Measurements from ENCODE around the gene SLC5A12. TPM values are rescaled to one million over a fixed set of nuclear protein-coding genes. Genes with fewer than 3 reads are reported as not detected.
A peak's percentile ranks its signal among the peaks of the same experiment; 100 is the strongest.

Gene SLC5A12, protein sequence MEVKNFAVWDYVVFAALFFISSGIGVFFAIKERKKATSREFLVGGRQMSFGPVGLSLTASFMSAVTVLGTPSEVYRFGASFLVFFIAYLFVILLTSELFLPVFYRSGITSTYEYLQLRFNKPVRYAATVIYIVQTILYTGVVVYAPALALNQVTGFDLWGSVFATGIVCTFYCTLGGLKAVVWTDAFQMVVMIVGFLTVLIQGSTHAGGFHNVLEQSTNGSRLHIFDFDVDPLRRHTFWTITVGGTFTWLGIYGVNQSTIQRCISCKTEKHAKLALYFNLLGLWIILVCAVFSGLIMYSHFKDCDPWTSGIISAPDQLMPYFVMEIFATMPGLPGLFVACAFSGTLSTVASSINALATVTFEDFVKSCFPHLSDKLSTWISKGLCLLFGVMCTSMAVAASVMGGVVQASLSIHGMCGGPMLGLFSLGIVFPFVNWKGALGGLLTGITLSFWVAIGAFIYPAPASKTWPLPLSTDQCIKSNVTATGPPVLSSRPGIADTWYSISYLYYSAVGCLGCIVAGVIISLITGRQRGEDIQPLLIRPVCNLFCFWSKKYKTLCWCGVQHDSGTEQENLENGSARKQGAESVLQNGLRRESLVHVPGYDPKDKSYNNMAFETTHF
- total RNA-seq (2022): not detected in 2 replicates
- not detected for Bru-seq, nascent RNA
- BruChase-seq, experiment 1, labeled RNA remaining after a 6-hour chase: percentile 2 among the genes with signal in this experiment
- not detected for BruChase-seq, experiment 2, labeled RNA remaining after a 2-hour chase
- long read RNA-seq: 0 reads

DNA sequence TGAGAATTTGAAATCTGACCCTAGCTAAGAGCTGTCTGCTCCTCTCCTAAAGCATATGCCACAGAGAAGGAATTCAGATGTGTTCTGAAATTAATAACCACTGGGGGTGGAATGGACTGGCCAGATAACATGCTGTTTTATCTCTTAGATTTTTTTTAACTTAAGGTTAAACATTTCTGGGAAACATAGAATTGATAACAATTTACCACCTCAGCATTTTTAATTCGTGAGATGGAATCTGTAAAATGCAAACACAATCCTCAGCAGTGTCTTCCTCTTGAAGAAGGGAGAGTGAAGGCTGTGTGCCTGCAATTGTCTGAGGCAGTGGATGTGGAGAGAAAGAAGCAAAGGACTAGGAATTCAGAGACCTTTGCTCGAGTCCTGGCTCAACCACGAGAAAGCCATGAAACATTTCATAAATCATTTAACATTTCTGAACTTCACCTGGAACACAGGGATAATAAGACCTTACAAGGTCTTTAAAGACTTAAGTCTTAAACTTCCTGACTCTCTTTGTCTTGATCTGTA lies at the start of gene SLC5A12:
Gene SLC5A12 (minus strand): TSS at position 113 of the 528 bp plus-strand sequence. CDS start 346 bp downstream, outside the sequence.
- no peak within 1 kb of the TSS for H3K27ac Mint-ChIP-seq (ENCODE audit: unreplicated experiment)
- CTCF ChIA-PET: no interaction called here
- no peaks in the 10 kb centered on the region for H3K9me3 Mint-ChIP-seq (ENCODE audit: low read depth, unreplicated experiment)
- no peak within 1 kb of the TSS for H3K4me3 Mint-ChIP-seq (ENCODE audit: low read depth, unreplicated experiment)
- no peak for DNase-seq
- H3K27me3 Mint-ChIP-seq (ENCODE audit: unreplicated experiment): peaks cover 12% of the 10 kb centered on the region
- BruUV-seq (replicated peaks): no TSS peak
- intact Hi-C loops (cut with micrococcal nuclease; ENCODE audit: unreplicated experiment): no loop called here
- no peak for TF ChIP-seq CTCF (IDR thresholded peaks at IDR 0.05; ENCODE audit: unreplicated experiment)
- H3K36me3 Mint-ChIP-seq (ENCODE audit: insufficient read depth, unreplicated experiment): no peaks in the 10 kb centered on the region
- H3K4me1 Mint-ChIP-seq (ENCODE audit: low read depth, unreplicated experiment): no peaks in the 10 kb centered on the region

GRCh38 chr11:26769027-26769426 lies 47.2 kb upstream of the SLC5A12 start:
- no peak overlapping the region for H3K4me3 Mint-ChIP-seq (ENCODE audit: low read depth, unreplicated experiment)
- no peaks in the 10 kb centered on the region for H3K9me3 Mint-ChIP-seq (ENCODE audit: low read depth, unreplicated experiment)
- intact Hi-C loops (cut with micrococcal nuclease; ENCODE audit: unreplicated experiment): no loop called here
- H3K4me1 Mint-ChIP-seq (ENCODE audit: low read depth, unreplicated experiment): no peaks in the 10 kb centered on the region
- no peaks in the 10 kb centered on the region for H3K36me3 Mint-ChIP-seq (ENCODE audit: insufficient read depth, unreplicated experiment)
- no peak for TF ChIP-seq CTCF (IDR thresholded peaks at IDR 0.05; ENCODE audit: unreplicated experiment)
- no peaks in the 10 kb centered on the region for H3K27me3 Mint-ChIP-seq (ENCODE audit: unreplicated experiment)
- no peak overlapping the region for H3K27ac Mint-ChIP-seq (ENCODE audit: unreplicated experiment)
- CTCF ChIA-PET: no interaction called here
- no peak for DNase-seq
- BruUV-seq (replicated peaks): no TSS peak

DNA sequence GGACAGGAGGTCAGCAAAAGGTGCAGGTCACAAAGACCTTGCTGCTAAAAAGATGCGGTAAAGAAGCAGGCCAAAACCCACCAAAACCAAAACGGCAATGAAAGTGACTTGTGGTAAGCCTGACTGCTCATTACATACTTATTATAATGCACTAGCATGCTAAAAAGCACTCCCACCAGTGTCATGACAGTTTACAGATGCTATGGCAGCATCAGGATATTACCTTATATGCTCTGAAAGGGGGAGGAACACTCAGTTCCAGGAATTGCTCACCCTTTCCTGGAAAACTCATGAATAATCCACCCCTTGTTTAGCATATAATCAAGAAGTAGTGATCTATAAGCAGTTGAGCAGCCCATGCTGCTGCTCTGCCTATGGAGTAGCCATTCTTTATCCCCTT lies 45.2 kb upstream of the SLC5A12 start:
- no TSS peak for BruUV-seq (replicated peaks)
- H3K4me3 Mint-ChIP-seq (ENCODE audit: low read depth, unreplicated experiment): no peak overlapping the region
- H3K9me3 Mint-ChIP-seq (ENCODE audit: low read depth, unreplicated experiment): no peaks in the 10 kb centered on the region
- H3K27ac Mint-ChIP-seq (ENCODE audit: unreplicated experiment): no peak overlapping the region
- intact Hi-C loops (cut with micrococcal nuclease; ENCODE audit: unreplicated experiment): no loop called here
- no peak for DNase-seq
- no peaks in the 10 kb centered on the region for H3K36me3 Mint-ChIP-seq (ENCODE audit: insufficient read depth, unreplicated experiment)
- H3K4me1 Mint-ChIP-seq (ENCODE audit: low read depth, unreplicated experiment): no peaks in the 10 kb centered on the region
- no peaks in the 10 kb centered on the region for H3K27me3 Mint-ChIP-seq (ENCODE audit: unreplicated experiment)
- no peak for TF ChIP-seq CTCF (IDR thresholded peaks at IDR 0.05; ENCODE audit: unreplicated experiment)
- CTCF ChIA-PET: no interaction called here

GRCh38 chr11:26765323-26765722 lies 43.5 kb upstream of the SLC5A12 start:
- intact Hi-C loops (cut with micrococcal nuclease; ENCODE audit: unreplicated experiment): no loop called here
- no peaks in the 10 kb centered on the region for H3K4me1 Mint-ChIP-seq (ENCODE audit: low read depth, unreplicated experiment)
- no peak for DNase-seq
- CTCF ChIA-PET: no interaction called here
- H3K36me3 Mint-ChIP-seq (ENCODE audit: insufficient read depth, unreplicated experiment): no peaks in the 10 kb centered on the region
- no peaks in the 10 kb centered on the region for H3K27me3 Mint-ChIP-seq (ENCODE audit: unreplicated experiment)
- no peaks in the 10 kb centered on the region for H3K9me3 Mint-ChIP-seq (ENCODE audit: low read depth, unreplicated experiment)
- TF ChIP-seq CTCF (IDR thresholded peaks at IDR 0.05; ENCODE audit: unreplicated experiment): no peak
- no TSS peak for BruUV-seq (replicated peaks)
- no peak overlapping the region for H3K27ac Mint-ChIP-seq (ENCODE audit: unreplicated experiment)
- H3K4me3 Mint-ChIP-seq (ENCODE audit: low read depth, unreplicated experiment): no peak overlapping the region
